Measurements from ENCODE around the gene TMEM233. TPM values are rescaled to one million over a fixed set of nuclear protein-coding genes. Genes with fewer than 3 reads are reported as not detected.

Gene TMEM233
- total RNA-seq, 4 donors from 2014 or later, result 0.13 to 0.19 (median 0.15) TPM; not detected in 1

GRCh38 chr12:119576118-119576810, 17.3 kb upstream of the TMEM233 start:
- WGBS, 2 donors, result 68 to 70% methylated on average over 8 of the region's 8 CpGs
- intact Hi-C loops (cut with DNase I), result no loop called here

GRCh38 chr12:119576915-119577314, 16.7 kb upstream of the TMEM233 start:
- Histone ChIP-seq H3K36me3 (no peaks in the 10 kb centered on the region), H3K4me1 (no peaks in the 10 kb centered on the region), H3K9me3 (no peaks in the 10 kb centered on the region), H3K27me3 (no peaks in the 10 kb centered on the region), H3K27ac (no peak overlapping the region), H3K4me3 (no peak overlapping the region)
- WGBS, 2 donors, result 17 to 26% methylated on average over 1 of the region's 1 CpG
- intact Hi-C loops (cut with DNase I), result no loop called here
- no peak for TF ChIP-seq POLR2A (IDR thresholded peaks at IDR 0.05)
- no peak for TF ChIP-seq CTCF (IDR thresholded peaks at IDR 0.05)
- DNase-seq, result no peak

More at GRCh38 chr12:119576118-119576810, 17.3 kb upstream of the TMEM233 start:
- Histone ChIP-seq H3K9me3 (no peaks in the 10 kb centered on the region), H3K4me3 (no peak overlapping the region), H3K4me1 (no peaks in the 10 kb centered on the region), H3K27me3 (no peaks in the 10 kb centered on the region), H3K36me3 (no peaks in the 10 kb centered on the region), H3K27ac (no peak overlapping the region)
- DNase-seq, result no peak
- no peak for TF ChIP-seq CTCF (IDR thresholded peaks at IDR 0.05)

GRCh38 chr12:119578112-119578511, 15.5 kb upstream of the TMEM233 start:
- TF ChIP-seq CTCF (IDR thresholded peaks at IDR 0.05), result no peak
- Histone ChIP-seq H3K27me3 (no peaks in the 10 kb centered on the region), H3K27ac (no peak overlapping the region), H3K4me3 (no peak overlapping the region), H3K4me1 (no peaks in the 10 kb centered on the region), H3K36me3 (no peaks in the 10 kb centered on the region), H3K9me3 (no peaks in the 10 kb centered on the region)
- intact Hi-C loops (cut with DNase I), result no loop called here
- 34 to 67% methylated on average over 1 to 2 of the region's 2 CpGs for WGBS, 2 donors
- no peak for DNase-seq

- Histone ChIP-seq H3K4me3 (no peak overlapping the region), H3K27ac (no peak overlapping the region), H3K36me3 (no peaks in the 10 kb centered on the region), H3K27me3 (peaks cover 0 to 28% (median 2%) of the 10 kb centered on the region in 4 donors), H3K9me3 (no peaks in the 10 kb centered on the region), H3K4me1 (no peaks in the 10 kb centered on the region)
- DNase-seq, result no peak
- no peak for TF ChIP-seq CTCF (IDR thresholded peaks at IDR 0.05)
- intact Hi-C loops (cut with DNase I), result no loop called here
- WGBS, 2 donors, result 53 to 75% methylated on average over 1 of the region's 1 CpG
Observed at GRCh38 chr12:119589097-119589496, 4.5 kb upstream of the TMEM233 start.

GRCh38 chr12:119589634-119590033, 3.9 kb upstream of the TMEM233 start:
- Histone ChIP-seq H3K27ac (no peak overlapping the region), H3K36me3 (no peaks in the 10 kb centered on the region), H3K4me3 (no peak overlapping the region), H3K4me1 (peaks cover 0 to 4% (median 0%) of the 10 kb centered on the region in 3 donors), H3K9me3 (no peaks in the 10 kb centered on the region), H3K27me3 (peaks cover 0 to 33% (median 3%) of the 10 kb centered on the region in 4 donors)
- no peak for DNase-seq
- intact Hi-C loops (cut with DNase I), result no loop called here
- WGBS, 2 donors, result 67 to 84% methylated on average over 4 of the region's 4 CpGs
- TF ChIP-seq CTCF (IDR thresholded peaks at IDR 0.05) (no peak), POLR2A (IDR thresholded peaks at IDR 0.05) (no peak)

All from esophagus squamous epithelium (tissue), 5 donors.